ENCODE data around the gene USP24. TPM values are rescaled to one million over a fixed set of nuclear protein-coding genes. Genes with fewer than 3 reads are reported as not detected.

The USP24 gene
- polyA plus RNA-seq, 1 donor from 2014 or later, result 29.5 TPM

DNA sequence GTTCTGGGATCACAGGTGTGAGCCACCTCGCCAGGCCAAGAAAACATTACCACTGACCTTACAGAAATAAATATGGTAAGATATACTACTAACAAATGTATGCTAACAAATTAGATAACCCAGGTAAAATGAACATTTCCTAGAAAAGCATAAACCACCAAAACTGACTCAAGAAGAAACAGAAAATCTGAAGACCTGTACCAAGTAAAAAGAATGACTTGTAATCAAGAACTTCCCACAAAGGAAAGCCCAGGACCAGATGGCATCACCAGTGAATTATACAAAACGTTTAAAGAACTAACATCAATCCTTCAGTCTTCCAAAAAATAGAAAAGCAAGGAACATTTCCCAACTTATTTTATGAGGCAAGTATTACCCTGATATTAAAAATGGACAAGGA lies 29.3 kb downstream of the USP24 start:
- Histone ChIP-seq H3K36me3 (ENCODE audit: insufficient read depth, low read length) (no peaks in the 10 kb centered on the region), H3K4me3 (ENCODE audit: low read length) (no peak overlapping the region), H3K79me2 (replicated peaks; ENCODE audit: insufficient read depth, low read length) (peaks cover 51% of the 10 kb centered on the region), H3K27me3 (ENCODE audit: insufficient read depth, low read depth, low read length) (no peaks in the 10 kb centered on the region), H3K4me2 (ENCODE audit: low read length) (no peak overlapping the region), H3K9me3 (ENCODE audit: low read length) (no peaks in the 10 kb centered on the region), H3K9ac (ENCODE audit: low read length) (no peak overlapping the region), H2AFZ (ENCODE audit: low read depth, low read length) (no peak overlapping the region), H3K9me2 (ENCODE audit: insufficient read depth, low read length) (no peaks in the 10 kb centered on the region), H3K27ac (ENCODE audit: low read length) (no peak overlapping the region), H4K20me1 (ENCODE audit: insufficient read depth) (no peaks in the 10 kb centered on the region), H3F3A (ENCODE audit: insufficient read depth, low read length, poor library complexity, severe bottlenecking) (no peaks in the 10 kb centered on the region)
- no peak for TF ChIP-seq EZH2 (IDR thresholded peaks at IDR 0.05; ENCODE audit: borderline replicate concordance, insufficient read depth, low read length, poor library complexity, severe bottlenecking)
- no peak for TF ChIP-seq RAD21 (conservative IDR thresholded peaks at IDR 0.05)
- TF ChIP-seq POLR2AphosphoS5 (IDR thresholded peaks at IDR 0.05), result no peak
- TF ChIP-seq EP300 (conservative IDR thresholded peaks at IDR 0.05; ENCODE audit: poor library complexity, severe bottlenecking), result no peak
- TF ChIP-seq SMC3 (conservative IDR thresholded peaks at IDR 0.05; ENCODE audit: poor library complexity), result no peak
- no peak for TF ChIP-seq TAF1 (IDR thresholded peaks at IDR 0.05; ENCODE audit: low read depth)
- TF ChIP-seq MXI1 (conservative IDR thresholded peaks at IDR 0.05; ENCODE audit: poor library complexity, severe bottlenecking), result no peak
- TF ChIP-seq, protein P1, sequence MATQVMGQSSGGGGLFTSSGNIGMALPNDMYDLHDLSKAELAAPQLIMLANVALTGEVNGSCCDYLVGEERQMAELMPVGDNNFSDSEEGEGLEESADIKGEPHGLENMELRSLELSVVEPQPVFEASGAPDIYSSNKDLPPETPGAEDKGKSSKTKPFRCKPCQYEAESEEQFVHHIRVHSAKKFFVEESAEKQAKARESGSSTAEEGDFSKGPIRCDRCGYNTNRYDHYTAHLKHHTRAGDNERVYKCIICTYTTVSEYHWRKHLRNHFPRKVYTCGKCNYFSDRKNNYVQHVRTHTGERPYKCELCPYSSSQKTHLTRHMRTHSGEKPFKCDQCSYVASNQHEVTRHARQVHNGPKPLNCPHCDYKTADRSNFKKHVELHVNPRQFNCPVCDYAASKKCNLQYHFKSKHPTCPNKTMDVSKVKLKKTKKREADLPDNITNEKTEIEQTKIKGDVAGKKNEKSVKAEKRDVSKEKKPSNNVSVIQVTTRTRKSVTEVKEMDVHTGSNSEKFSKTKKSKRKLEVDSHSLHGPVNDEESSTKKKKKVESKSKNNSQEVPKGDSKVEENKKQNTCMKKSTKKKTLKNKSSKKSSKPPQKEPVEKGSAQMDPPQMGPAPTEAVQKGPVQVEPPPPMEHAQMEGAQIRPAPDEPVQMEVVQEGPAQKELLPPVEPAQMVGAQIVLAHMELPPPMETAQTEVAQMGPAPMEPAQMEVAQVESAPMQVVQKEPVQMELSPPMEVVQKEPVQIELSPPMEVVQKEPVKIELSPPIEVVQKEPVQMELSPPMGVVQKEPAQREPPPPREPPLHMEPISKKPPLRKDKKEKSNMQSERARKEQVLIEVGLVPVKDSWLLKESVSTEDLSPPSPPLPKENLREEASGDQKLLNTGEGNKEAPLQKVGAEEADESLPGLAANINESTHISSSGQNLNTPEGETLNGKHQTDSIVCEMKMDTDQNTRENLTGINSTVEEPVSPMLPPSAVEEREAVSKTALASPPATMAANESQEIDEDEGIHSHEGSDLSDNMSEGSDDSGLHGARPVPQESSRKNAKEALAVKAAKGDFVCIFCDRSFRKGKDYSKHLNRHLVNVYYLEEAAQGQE (IDR thresholded peaks at IDR 0.05; ENCODE audit: borderline replicate concordance), result no peak

DNA sequence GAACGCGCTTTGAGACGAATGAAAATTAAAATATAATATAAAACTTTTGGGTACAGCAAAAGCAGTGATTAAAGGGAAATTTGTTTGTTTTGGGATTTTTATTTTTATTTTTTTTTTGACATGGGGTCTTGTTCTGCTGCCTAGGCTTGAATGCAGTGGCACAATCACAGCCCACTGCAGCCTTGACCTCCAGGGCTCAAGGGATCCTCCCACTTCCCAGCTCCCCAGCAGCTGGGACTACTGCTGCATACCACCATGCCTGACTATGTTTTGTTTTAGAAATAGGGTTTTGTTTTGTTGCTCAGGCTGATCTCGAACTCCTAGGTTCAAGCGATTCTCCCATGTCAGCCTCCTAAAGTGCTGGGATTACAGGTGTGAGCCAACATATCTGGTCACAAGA lies 30.3 kb downstream of the USP24 start:
- no peaks in the 10 kb centered on the region for H3F3A ChIP-seq (ENCODE audit: insufficient read depth, low read length, poor library complexity, severe bottlenecking)
- no peaks in the 10 kb centered on the region for H3K9me2 ChIP-seq (ENCODE audit: insufficient read depth, low read length)
- H3K9ac ChIP-seq (ENCODE audit: low read length), result no peak overlapping the region
- no peak overlapping the region for H3K4me2 ChIP-seq (ENCODE audit: low read length)
- no peaks in the 10 kb centered on the region for H3K27me3 ChIP-seq (ENCODE audit: insufficient read depth, low read depth, low read length)
- H3K27ac ChIP-seq (ENCODE audit: low read length), result no peak overlapping the region
- no peak overlapping the region for H2AFZ ChIP-seq (ENCODE audit: low read depth, low read length)
- TF ChIP-seq EZH2 (IDR thresholded peaks at IDR 0.05; ENCODE audit: borderline replicate concordance, insufficient read depth, low read length, poor library complexity, severe bottlenecking), result no peak
- no peaks in the 10 kb centered on the region for H4K20me1 ChIP-seq (ENCODE audit: insufficient read depth)
- no peak overlapping the region for H3K4me3 ChIP-seq (ENCODE audit: low read length)
- H3K9me3 ChIP-seq (ENCODE audit: low read length), result no peaks in the 10 kb centered on the region
- no peaks in the 10 kb centered on the region for H3K36me3 ChIP-seq (ENCODE audit: insufficient read depth, low read length)
- H3K79me2 ChIP-seq (replicated peaks; ENCODE audit: insufficient read depth, low read length), result peaks cover 51% of the 10 kb centered on the region

DNA sequence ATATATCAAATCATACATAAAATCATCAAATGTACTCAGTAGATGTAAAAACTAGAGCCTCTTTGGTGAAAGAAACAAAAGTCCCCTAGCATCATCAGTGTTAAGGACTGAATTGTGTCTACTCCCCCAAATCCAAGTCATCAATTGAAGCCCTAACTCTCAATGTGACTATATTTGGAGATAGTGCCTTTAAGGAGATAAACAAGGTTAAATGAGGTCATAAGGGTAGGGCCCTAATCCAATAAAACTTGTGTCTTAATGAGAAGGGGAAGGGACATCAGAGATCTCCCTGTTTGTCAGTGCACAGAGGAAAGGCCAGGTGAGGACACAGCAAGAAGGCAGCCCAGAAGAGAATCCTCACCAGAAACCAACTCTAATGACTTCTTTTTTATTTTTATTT lies 33.5 kb downstream of the USP24 start:
- no peaks in the 10 kb centered on the region for H3K27me3 ChIP-seq (ENCODE audit: insufficient read depth, low read depth, low read length)
- peaks cover 40% of the 10 kb centered on the region for H3K79me2 ChIP-seq (replicated peaks; ENCODE audit: insufficient read depth, low read length)
- no peaks in the 10 kb centered on the region for H4K20me1 ChIP-seq (ENCODE audit: insufficient read depth)

More for the DNA sequence above, 33.5 kb downstream of the USP24 start:
- Histone ChIP-seq H2AFZ (ENCODE audit: low read depth, low read length) (no peak overlapping the region), H3K36me3 (ENCODE audit: insufficient read depth, low read length) (no peaks in the 10 kb centered on the region), H3K9ac (ENCODE audit: low read length) (no peak overlapping the region), H3K9me3 (ENCODE audit: low read length) (no peaks in the 10 kb centered on the region), H3K4me2 (ENCODE audit: low read length) (no peak overlapping the region), H3K9me2 (ENCODE audit: insufficient read depth, low read length) (no peaks in the 10 kb centered on the region), H3F3A (ENCODE audit: insufficient read depth, low read length, poor library complexity, severe bottlenecking) (no peaks in the 10 kb centered on the region), H3K27ac (ENCODE audit: low read length) (no peak overlapping the region), H3K4me3 (ENCODE audit: low read length) (no peak overlapping the region)
- TF ChIP-seq, protein P2, sequence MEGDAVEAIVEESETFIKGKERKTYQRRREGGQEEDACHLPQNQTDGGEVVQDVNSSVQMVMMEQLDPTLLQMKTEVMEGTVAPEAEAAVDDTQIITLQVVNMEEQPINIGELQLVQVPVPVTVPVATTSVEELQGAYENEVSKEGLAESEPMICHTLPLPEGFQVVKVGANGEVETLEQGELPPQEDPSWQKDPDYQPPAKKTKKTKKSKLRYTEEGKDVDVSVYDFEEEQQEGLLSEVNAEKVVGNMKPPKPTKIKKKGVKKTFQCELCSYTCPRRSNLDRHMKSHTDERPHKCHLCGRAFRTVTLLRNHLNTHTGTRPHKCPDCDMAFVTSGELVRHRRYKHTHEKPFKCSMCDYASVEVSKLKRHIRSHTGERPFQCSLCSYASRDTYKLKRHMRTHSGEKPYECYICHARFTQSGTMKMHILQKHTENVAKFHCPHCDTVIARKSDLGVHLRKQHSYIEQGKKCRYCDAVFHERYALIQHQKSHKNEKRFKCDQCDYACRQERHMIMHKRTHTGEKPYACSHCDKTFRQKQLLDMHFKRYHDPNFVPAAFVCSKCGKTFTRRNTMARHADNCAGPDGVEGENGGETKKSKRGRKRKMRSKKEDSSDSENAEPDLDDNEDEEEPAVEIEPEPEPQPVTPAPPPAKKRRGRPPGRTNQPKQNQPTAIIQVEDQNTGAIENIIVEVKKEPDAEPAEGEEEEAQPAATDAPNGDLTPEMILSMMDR (IDR thresholded peaks at IDR 0.05; ENCODE audit: poor library complexity, severe bottlenecking), result no peak
- TF ChIP-seq POLR2AphosphoS5 (IDR thresholded peaks at IDR 0.05) (no peak), RAD21 (conservative IDR thresholded peaks at IDR 0.05) (no peak)

Measured in neural cell (in vitro differentiated cells).